Astrocyte of the cerebellum (primary cell): Measurements from ENCODE around the gene ASTN2.

Experiments used
- DNase-seq: peaks from one replicate; pipeline ENCODE4 v3.0.0-alpha.2; 2011; ENCODE audit warnings: low read depth
- H3K4me3 ChIP-seq: 2 replicates; pipeline ENCODE4 v1.5.1; 2011; ENCODE audit warnings: mild to moderate bottlenecking, low read depth, low read length, moderate library complexity
- CTCF ChIP-seq: IDR thresholded peaks from 2 replicates; pipeline ENCODE4 v1.5.1; 2012; ENCODE audit warnings: low read length, low read depth, moderate library complexity, mild to moderate bottlenecking; ENCODE audit errors: missing control alignments
- in situ Hi-C: cut with HindIII; loops from 2 replicates; pipeline ENCODE4 v1.10.0; 2017; ENCODE audit warnings: low sequenced_read_pairs

Gene ASTN2

GRCh38 chr9:117458066-117458465, 43.2 kb upstream of the ASTN2 start:
- no peak for DNase-seq
- in situ Hi-C loops, result no loop called here
- H3K4me3 ChIP-seq, result no peak overlapping the region
- no peak for TF ChIP-seq CTCF

- TF ChIP-seq CTCF, result no peak
- in situ Hi-C loops, result no loop called here
- DNase-seq, result no peak
- no peak overlapping the region for H3K4me3 ChIP-seq
Measured at GRCh38 chr9:117454711-117455110, 39.9 kb upstream of the ASTN2 start.

- DNase-seq, result no peak
- in situ Hi-C loops, result no loop called here
- H3K4me3 ChIP-seq, result no peak overlapping the region
- no peak for TF ChIP-seq CTCF
Measured at GRCh38 chr9:117453737-117454136, 38.9 kb upstream of the ASTN2 start.

GRCh38 chr9:117451311-117451710, 36.5 kb upstream of the ASTN2 start:
- TF ChIP-seq CTCF, result no peak
- DNase-seq, result no peak
- H3K4me3 ChIP-seq, result no peak overlapping the region
- in situ Hi-C loops, result no loop called here

GRCh38 chr9:117448066-117448465, 33.2 kb upstream of the ASTN2 start:
- TF ChIP-seq CTCF, result no peak
- no peak overlapping the region for H3K4me3 ChIP-seq
- in situ Hi-C loops, result no loop called here
- DNase-seq, result no peak

- DNase-seq, result no peak
- TF ChIP-seq CTCF, result no peak
- in situ Hi-C loops, result no loop called here
- H3K4me3 ChIP-seq, result no peak overlapping the region
Measured at GRCh38 chr9:117445631-117446030, 30.8 kb upstream of the ASTN2 start.

- H3K4me3 ChIP-seq, result no peak overlapping the region
- DNase-seq, result no peak
- in situ Hi-C loops, result no loop called here
- TF ChIP-seq CTCF, result no peak
Measured at GRCh38 chr9:117444501-117444900, 29.6 kb upstream of the ASTN2 start.
